Measurements from ENCODE around the gene PCBP2.
A peak's percentile ranks its signal among the peaks of the same experiment; 100 is the strongest.

Gene PCBP2

GRCh38 chr12:53461591-53461990 lies 9.7 kb downstream of the PCBP2 start:
- H3K27ac Mint-ChIP-seq: no peak overlapping the region
- no peaks in the 10 kb centered on the region for H3K9me3 Mint-ChIP-seq
- no peak overlapping the region for H3K4me3 Mint-ChIP-seq
- no peak for TF ChIP-seq CTCF (IDR thresholded peaks at IDR 0.05; ENCODE audit: unreplicated experiment in 3 of 3)
- peaks cover 90% of the 10 kb centered on the region for H3K36me3 Mint-ChIP-seq (ENCODE audit: low read depth)
- H3K27me3 Mint-ChIP-seq (ENCODE audit: low read depth): no peaks in the 10 kb centered on the region
- peaks cover 38% of the 10 kb centered on the region for H3K4me1 Mint-ChIP-seq

GRCh38 chr12:53462935-53463334 lies 11.0 kb downstream of the PCBP2 start:
- TF ChIP-seq CTCF (IDR thresholded peaks at IDR 0.05; ENCODE audit: unreplicated experiment in 3 of 3): no peak
- Mint-ChIP-seq H3K9me3 (no peaks in the 10 kb centered on the region), H3K4me3 (no peak overlapping the region), H3K27ac (no peak overlapping the region), H3K27me3 (ENCODE audit: low read depth) (no peaks in the 10 kb centered on the region), H3K4me1 (peaks cover 36% of the 10 kb centered on the region), H3K36me3 (ENCODE audit: low read depth) (peaks cover 95% of the 10 kb centered on the region)

- no peak overlapping the region for H3K27ac Mint-ChIP-seq
- no peak overlapping the region for H3K4me3 Mint-ChIP-seq
- no peaks in the 10 kb centered on the region for H3K9me3 Mint-ChIP-seq
- H3K36me3 Mint-ChIP-seq (ENCODE audit: low read depth): peaks cover 95% of the 10 kb centered on the region
- H3K4me1 Mint-ChIP-seq: peaks cover 35% of the 10 kb centered on the region
- no peak for TF ChIP-seq CTCF (IDR thresholded peaks at IDR 0.05; ENCODE audit: unreplicated experiment in 3 of 3)
- H3K27me3 Mint-ChIP-seq (ENCODE audit: low read depth): no peaks in the 10 kb centered on the region
Measured at GRCh38 chr12:53463802-53464560, 12.1 kb downstream of the PCBP2 start.

GRCh38 chr12:53464685-53465418 lies 12.9 kb downstream of the PCBP2 start:
- H3K27ac Mint-ChIP-seq: no peak overlapping the region
- H3K4me3 Mint-ChIP-seq: no peak overlapping the region
- TF ChIP-seq CTCF (IDR thresholded peaks at IDR 0.05; ENCODE audit: unreplicated experiment in 3 of 3): no peak
- H3K36me3 Mint-ChIP-seq (ENCODE audit: low read depth): peaks cover 89% of the 10 kb centered on the region
- no peaks in the 10 kb centered on the region for H3K27me3 Mint-ChIP-seq (ENCODE audit: low read depth)
- peaks cover 31% of the 10 kb centered on the region for H3K4me1 Mint-ChIP-seq
- no peaks in the 10 kb centered on the region for H3K9me3 Mint-ChIP-seq

DNA sequence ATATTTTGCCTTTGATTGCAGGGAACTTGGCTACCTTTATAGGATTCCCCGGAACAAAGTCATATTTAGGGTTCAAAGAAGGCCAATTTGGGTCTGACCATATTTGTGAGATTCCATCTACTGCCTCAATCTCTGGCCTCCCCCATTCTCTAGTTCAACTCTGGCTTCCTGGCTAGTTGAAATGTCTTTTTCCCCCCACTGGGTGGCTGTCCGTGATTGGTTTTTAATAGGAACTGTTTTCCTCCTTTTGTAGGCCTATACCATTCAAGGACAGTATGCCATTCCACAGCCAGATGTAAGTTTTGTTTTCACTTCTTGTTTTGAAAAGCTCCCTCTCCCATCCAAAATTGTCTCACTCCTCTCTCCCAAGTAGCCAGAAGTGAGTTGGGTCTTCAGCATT lies 13.8 kb downstream of the PCBP2 start:
- peak in 1 of 3 experiments; percentile 15 for TF ChIP-seq CTCF (IDR thresholded peaks at IDR 0.05; ENCODE audit: unreplicated experiment in 3 of 3)
- Mint-ChIP-seq H3K4me1 (peaks cover 25% of the 10 kb centered on the region), H3K9me3 (no peaks in the 10 kb centered on the region), H3K36me3 (ENCODE audit: low read depth) (peaks cover 85% of the 10 kb centered on the region), H3K27me3 (ENCODE audit: low read depth) (no peaks in the 10 kb centered on the region), H3K27ac (peak overlapping the region in 2 of 3 experiments; percentile 27 to 29), H3K4me3 (no peak overlapping the region)

Measured in nephron (organoid).